ENCODE measurements around the gene EDEM3.

Gene EDEM3

GRCh38 chr1:184664042-184664660 lies 90.5 kb downstream of the EDEM3 start:
- DNase-seq: peak; percentile 40

DNA sequence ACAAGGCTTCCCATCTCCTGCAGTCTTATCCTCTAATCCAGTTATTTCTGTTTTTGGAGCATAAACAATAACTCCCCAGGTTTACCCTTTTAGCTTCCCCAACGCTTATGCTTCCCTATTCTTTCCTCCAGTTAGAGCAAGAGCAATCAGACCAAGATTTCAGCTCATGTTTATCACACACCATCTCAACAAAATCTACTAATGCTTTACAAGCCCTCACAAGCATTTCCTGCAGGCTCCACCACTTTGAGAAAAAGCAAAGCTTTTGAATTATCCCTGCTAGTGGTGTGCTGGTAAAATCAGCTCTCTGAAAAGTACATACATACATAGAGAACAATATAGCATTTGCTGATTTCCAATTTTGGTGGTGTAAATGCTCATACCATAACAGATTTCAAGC lies 92.9 kb downstream of the EDEM3 start:
- DNase-seq: no peak

DNA sequence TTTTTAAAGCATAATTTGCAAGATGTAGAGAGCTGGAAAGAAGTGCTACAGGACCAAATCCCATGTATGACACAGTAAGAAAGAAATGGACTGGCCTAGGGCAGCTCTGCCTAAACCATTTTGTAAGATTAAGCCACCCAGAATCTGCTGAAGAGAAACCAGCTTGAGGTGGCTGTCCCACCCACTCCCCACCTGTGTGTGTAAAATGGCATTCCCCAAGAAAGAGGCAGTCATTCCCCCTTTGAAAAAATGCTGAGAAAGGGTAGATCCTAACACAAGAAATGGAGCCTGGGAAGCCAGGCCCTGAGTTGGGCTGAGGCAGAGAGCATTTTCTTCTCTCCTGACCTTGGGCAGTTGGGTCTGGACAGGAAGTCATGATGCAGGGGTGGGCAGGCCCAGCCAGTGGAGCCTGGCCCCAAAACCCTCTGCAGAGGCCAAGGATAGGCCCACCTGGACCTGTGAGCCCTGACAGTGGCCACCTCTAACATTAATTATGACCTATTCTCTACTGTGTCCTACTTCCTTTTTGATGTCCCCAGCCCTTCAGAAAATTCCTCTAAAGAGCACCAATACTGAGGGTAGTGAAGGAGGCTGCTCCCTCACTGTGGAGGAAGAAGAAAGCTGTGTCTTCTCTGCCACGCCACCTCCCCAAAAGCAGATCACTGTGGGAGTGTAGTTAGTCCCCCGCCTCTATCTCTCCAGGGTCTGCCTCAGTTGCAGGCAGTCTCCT lies 94.0 kb downstream of the EDEM3 start:
- DNase-seq: no peak

DNA sequence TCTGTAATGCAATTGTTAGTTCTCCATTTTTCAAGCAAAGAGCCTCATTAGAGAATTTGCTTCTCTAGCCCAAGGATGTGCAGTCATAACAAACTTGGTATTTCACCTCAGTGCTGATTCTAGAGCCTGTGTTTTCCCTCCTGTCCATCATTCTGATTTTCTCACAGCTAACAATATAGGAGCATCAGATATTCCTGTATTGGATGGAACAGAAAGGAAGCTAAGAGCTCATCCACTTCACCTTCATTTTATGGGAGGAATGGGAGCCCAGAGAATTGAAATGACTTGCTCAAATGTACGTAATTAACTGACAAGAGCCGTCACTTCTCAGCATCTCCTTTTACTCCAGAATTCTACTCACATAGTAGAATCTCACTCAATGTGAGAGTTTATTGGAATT lies 96.6 kb downstream of the EDEM3 start:
- DNase-seq: no peak

DNA sequence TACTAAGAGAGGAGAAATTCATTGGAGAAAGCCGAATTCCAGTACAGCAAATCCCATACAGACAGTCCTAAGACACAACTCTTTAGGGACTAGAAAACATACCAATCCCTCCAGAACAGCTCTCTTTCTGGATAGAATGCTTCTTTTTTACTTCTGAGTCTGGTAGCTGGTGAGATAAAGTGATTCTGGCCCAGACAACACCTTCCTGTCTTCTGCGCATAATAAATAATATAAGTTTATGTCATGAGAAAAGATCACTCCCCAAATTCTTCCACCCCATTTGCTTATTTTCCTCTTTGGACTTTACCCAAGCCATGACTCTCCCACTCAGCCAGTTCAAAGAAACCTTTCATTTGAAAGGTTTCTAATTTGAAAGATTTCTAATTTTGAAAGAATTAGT lies 98.4 kb downstream of the EDEM3 start:
- DNase-seq: no peak

DNA sequence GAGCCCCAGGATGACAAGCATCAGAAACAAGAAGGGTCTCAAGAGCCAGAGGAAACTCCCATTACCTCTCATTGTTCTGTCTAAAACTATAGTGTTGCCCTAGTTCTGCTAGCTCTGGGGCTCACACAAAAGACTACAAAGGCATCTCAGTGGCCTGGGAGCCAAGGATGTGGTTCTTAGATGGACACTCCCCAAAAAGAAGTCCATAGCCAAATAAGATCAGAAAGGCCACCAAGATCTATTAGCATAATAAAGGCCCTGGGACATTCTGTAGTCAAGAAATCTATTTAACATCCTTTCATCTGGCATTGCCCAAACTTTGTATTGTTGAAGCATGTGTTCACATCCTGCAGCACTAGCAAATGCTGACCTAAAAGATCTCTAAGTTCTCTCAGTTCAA lies 99.5 kb downstream of the EDEM3 start:
- DNase-seq: no peak

DNA sequence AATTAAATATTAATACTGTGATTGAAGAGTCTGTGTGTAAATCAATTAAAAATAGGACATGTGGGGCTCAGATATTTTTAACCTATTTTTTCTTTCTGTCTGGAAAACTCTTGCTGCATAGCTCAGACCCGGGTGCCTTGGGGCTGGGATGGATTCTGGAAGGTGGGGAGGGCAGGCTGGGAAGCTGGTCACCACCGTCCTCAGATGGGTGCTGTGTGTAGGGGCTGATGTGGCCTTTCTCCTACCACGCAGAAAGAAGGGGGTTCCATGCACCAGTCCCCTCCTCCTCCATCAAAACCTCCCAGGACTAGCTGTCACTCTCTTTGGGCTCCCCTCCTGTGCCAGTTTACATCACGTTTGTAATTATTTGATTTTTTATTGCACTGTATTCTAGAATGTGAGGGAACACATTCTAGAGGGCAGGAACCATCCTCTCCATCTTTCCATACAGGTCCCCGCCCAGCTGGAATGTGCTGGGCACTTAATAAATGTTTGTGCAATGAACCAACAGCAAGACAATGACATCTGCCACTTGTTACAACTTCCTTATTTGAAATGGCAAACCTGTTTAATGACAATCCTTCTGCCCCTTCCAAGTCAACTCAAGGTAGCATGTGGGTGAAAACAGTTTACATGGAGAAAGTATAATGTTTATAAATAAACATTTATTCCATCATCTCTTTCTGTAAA lies 104.3 kb downstream of the EDEM3 start:
- peak; percentile 9 for DNase-seq

GRCh38 chr1:184649451-184649888 lies 105.2 kb downstream of the EDEM3 start:
- no peak for DNase-seq

DNA sequence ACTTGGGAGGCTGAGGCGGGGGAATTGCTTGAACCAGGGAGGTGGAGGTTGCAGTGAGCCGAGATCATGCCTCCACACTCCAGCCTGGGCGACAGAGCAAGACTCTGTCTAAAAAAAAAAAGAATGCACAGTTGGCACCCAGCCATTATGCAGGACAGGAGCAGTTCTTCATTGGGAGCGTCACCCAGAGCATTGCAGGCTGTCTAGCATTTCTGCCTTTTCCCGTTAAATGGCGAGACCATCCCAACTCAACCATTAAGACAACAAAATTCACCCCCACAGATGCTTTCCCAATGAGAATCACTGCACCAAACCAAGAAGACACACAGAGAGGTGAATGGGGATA lies 105.8 kb downstream of the EDEM3 start:
- no peak for DNase-seq

DNA sequence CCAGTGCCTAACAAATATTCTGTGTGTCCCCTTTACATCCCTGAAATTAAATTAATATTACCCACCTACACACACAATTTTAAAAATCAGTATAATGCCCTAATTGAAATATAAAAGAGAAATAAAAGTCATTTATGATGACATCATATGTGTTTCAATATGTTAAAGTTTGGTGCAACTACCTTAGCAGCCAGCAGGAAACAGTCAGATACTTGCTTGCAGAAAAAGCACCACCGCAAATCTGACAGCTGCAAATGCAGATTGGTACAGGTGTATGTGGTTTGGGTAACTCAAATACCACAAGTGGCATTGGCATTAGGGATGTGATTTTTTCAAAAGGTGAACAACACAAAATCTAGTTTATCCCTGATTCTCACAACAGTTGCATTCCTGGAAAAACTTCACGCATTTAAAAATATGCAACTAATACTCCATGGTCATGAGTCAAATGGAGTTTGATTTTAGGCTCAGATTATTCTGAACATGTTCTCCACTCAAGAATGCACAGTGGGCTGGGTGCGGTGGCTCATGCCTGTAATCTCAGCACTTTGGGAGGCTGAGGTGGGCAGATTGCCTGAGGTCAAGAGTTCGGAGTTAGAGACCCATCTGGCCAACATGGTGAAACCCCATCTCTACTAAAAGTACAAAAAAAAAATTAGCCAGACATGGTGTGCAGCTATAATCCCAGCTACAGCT lies 106.3 kb downstream of the EDEM3 start:
- DNase-seq: no peak

DNA sequence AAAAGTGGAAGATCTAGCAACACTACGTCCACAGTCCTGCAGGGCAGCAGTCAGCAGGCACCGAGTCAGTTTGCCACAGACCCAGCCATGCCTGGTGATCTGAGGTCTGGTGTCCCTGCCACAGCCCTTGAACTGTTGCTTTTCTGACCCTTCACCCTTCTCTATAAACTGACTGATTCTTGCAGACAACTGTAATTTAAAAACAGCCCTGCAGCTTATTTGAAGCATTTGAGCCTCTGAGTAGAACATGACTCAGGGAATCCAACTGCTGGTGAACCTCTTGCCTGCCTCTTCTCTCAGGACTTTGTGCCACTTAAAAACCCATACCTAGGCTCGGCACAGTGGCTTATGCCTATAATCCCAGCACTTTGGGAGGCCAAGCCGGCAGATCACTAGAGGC lies 107.2 kb downstream of the EDEM3 start:
- DNase-seq: no peak

DNA sequence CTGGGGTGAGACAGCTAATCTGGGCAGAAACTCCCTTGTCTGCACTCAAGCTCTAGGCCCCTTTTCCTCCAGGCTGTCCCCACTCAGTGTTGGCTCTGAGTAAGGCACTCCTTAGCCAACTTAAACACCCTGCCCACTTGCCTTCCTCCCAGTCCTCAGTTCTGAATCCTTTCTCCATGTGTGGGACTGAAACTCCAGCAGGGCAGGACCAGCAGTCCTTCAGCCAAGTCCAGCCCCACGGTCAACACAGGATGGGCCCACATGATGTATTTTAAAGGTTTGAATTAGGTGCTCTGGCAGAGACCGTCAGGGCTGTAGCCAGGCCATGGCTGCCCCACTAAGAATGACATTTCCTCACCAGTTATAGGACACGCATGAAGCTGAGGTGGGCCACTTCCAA lies 107.8 kb downstream of the EDEM3 start:
- no peak for DNase-seq

DNA sequence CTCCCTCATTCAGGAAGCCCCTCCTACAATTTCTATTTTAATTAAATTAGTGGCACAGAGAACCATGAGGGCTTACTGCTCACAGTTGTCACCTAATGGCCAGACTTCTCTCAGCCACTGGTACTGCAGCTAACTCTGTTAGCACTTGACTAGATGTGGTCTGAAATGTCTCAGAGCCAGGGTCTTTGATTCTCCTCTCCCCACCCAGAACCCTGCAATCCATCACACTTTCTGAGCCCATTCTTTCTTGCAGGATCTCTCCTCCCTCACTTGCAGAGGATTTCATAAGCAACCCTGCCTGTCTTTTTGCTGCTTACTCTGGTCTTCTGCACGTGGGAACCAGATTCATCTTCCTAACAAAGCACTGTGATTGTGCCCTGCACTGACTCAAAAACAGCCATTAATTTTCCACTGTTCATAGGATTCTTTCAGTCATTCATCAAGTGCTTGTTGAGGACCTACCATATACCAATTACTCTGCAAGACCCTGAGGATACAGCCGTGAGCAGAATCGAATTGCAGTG lies 108.4 kb downstream of the EDEM3 start:
- DNase-seq: no peak

DNA sequence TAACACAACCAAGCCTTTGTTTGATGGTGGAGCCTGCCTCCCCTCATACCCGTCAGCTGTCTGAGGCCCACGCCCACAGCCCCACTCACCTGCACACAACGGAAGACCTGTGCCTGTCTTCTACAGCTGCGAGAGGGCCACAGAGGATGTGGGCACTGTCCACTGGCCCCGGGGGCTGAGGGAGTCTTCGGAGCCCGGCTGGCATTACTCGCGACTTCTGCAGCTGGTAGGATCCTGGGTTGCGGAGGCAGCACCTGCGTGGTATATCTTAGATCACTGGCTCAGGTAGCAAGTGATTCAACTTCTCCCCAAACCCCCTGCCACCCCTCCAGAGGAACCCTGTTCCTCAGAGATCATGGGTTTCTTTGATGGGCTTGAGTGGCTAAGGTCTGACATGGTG lies 109.9 kb downstream of the EDEM3 start:
- no peak for DNase-seq

DNA sequence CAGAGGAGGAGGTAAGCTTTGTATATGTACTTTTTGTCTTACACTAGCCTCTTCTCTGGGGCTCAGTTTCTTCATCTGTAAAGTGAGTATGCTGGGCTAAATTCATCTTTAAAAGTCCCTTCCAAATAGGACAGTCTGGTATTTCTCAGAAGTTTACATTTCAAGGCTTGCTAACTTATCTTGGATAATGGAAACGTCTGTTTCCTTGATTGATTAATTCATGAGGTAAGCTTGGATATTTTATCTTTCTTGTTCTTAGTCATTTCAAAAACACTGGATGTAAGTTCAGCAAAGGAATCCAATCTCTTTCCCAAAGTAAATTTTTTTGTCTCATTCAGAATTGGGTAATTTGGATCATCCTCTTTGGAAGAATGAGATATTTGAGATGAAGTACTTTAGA lies 111.0 kb downstream of the EDEM3 start:
- DNase-seq: no peak

- DNase-seq: peak; percentile 45
These were observed 112.8 kb downstream of the EDEM3 start for GRCh38 chr1:184641894-184642293.

DNA sequence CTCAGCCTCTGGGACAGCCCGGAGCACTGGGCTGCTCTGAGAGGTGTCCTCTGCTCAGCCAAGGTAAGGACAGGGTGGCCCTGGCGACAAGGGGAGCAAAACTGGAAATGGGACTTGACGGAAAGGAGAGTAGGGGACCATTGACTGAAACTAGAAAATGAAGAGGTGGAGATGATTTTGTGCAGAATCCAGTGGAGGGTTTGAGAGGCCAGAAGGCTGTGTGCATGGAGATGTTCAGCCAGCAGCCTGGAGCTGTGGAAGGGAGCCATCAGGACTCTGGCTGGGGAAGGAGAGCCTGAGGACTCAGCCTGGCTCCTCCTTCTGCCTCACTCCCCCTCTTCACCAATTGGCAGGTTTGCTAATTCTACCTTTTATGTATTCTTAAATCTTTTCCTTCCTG lies 114.2 kb downstream of the EDEM3 start:
- no peak for DNase-seq
